MM.1S (cell line): ENCODE data around the gene CD300E.

ENCODE experiments used
- DNase-seq: peaks from one replicate; pipeline ENCODE4 v3.0.0-alpha.2; 2015
- H2AFZ ChIP-seq: fragments of 300-600 bp; sonication (generic); 2 replicates; pipeline ENCODE4 v1.6.0; 2016; ENCODE audit warnings: antibody characterized with exemption, low read length
- H3F3A ChIP-seq: fragments of 300-600 bp; sonication (generic); 2 replicates; pipeline ENCODE4 v1.6.1; 2016; ENCODE audit warnings: mild to moderate bottlenecking, antibody characterized with exemption, low read length, moderate library complexity, mixed read lengths; ENCODE audit not compliant: insufficient read depth
- H3K27ac ChIP-seq: fragments of 300-600 bp; sonication (generic); 2 replicates; pipeline ENCODE4 v1.5.1; 2016; ENCODE audit warnings: mild to moderate bottlenecking, low read length
- H3K27me3 ChIP-seq: fragments of 300-600 bp; sonication (generic); replicated peaks from 2 replicates; pipeline ENCODE4 v1.6.0; 2016; ENCODE audit warnings: low read length; ENCODE audit not compliant: insufficient read depth
- H3K36me3 ChIP-seq: fragments of 300-600 bp; sonication (generic); replicated peaks from 2 replicates; pipeline ENCODE4 v1.6.1; 2016; ENCODE audit warnings: mild to moderate bottlenecking, low read length, mixed read lengths; ENCODE audit not compliant: insufficient read depth
- H3K4me1 ChIP-seq: fragments of 300-600 bp; sonication (generic); 2 replicates; pipeline ENCODE4 v1.6.1; 2016; ENCODE audit warnings: low read length, mixed read lengths
- H3K4me2 ChIP-seq: fragments of 300-600 bp; sonication (generic); 2 replicates; pipeline ENCODE4 v1.6.0; 2016; ENCODE audit warnings: low read depth, low read length
- H3K4me3 ChIP-seq: fragments of 300-600 bp; sonication (generic); 2 replicates; pipeline ENCODE4 v1.5.1; 2016; ENCODE audit warnings: low read length, mixed read lengths
- H3K79me2 ChIP-seq: fragments of 300-600 bp; sonication (generic); 2 replicates; pipeline ENCODE4 v1.6.1; 2016; ENCODE audit warnings: mixed run types, low read length, mixed read lengths
- H3K9ac ChIP-seq: fragments of 300-600 bp; sonication (generic); 2 replicates; pipeline ENCODE4 v1.6.1; 2016; ENCODE audit warnings: low read length, mixed read lengths
- H3K9me2 ChIP-seq: fragments of 300-600 bp; sonication (generic); replicated peaks from 2 replicates; pipeline ENCODE4 v1.6.1; 2016; ENCODE audit warnings: mild to moderate bottlenecking, low read length, mixed read lengths; ENCODE audit not compliant: insufficient read depth
- H3K9me3 ChIP-seq: fragments of 300-600 bp; sonication (generic); replicated peaks from 2 replicates; pipeline ENCODE4 v1.6.1; 2016; ENCODE audit warnings: mild to moderate bottlenecking, low read length, mixed read lengths; ENCODE audit not compliant: insufficient read depth
- H4K20me1 ChIP-seq: fragments of 300-600 bp; sonication (generic); 2 replicates; pipeline ENCODE4 v1.6.1; 2016; ENCODE audit warnings: mild to moderate bottlenecking, low read length, moderate library complexity, mixed read lengths; ENCODE audit not compliant: insufficient read depth
- EZH2 ChIP-seq: fragments of 300-600 bp; sonication (generic); optimal IDR thresholded peaks from 2 replicates; pipeline ENCODE3; 2017; ENCODE audit warnings: low read depth, mild to moderate bottlenecking, antibody characterized with exemption, low read length, mixed read lengths
- EZH2phosphoT487 ChIP-seq: fragments of 300-600 bp; sonication (generic); IDR thresholded peaks from 2 replicates; pipeline ENCODE4 v1.6.1; 2018; ENCODE audit warnings: antibody characterized with exemption, low read length
- TF ChIP-seq, protein P1 (sequence below): fragments of 300-600 bp; sonication (generic); IDR thresholded peaks from 2 replicates; pipeline ENCODE4 v1.5.1; 2016; ENCODE audit warnings: antibody characterized with exemption, low read length, mixed read lengths

The CD300E gene

DNA sequence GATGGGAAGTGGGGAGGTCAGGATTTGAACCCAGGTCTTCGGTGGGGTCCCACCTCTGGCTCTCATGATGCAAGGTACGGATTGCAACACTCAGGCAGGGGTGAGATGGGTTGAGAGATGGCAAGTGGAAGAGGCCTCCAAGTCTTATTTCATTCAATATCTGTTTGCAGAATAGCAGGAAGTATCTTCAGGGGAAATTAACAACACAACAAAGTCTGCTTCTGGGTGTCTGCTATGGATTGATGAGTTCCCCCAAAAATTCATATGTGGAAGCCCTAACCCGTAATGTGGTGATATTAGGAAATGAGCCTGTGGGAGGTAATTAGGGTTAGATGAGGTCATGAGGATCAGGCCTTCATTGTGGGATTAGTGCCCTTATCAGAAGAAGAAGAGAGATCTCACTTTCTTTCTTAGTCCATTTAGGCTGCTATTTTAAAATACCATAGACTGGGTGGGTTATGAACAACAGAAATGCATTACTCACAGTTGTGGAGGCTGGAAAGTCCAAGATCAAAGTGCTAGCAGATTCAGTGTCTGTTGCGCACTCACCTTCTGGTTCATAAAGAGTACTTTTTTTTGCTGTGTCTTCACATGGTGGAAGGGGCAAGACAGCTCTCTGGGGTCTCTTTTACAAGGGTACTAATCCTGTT, 51.8 kb downstream of the CD300E start:
- TF ChIP-seq, protein P1, sequence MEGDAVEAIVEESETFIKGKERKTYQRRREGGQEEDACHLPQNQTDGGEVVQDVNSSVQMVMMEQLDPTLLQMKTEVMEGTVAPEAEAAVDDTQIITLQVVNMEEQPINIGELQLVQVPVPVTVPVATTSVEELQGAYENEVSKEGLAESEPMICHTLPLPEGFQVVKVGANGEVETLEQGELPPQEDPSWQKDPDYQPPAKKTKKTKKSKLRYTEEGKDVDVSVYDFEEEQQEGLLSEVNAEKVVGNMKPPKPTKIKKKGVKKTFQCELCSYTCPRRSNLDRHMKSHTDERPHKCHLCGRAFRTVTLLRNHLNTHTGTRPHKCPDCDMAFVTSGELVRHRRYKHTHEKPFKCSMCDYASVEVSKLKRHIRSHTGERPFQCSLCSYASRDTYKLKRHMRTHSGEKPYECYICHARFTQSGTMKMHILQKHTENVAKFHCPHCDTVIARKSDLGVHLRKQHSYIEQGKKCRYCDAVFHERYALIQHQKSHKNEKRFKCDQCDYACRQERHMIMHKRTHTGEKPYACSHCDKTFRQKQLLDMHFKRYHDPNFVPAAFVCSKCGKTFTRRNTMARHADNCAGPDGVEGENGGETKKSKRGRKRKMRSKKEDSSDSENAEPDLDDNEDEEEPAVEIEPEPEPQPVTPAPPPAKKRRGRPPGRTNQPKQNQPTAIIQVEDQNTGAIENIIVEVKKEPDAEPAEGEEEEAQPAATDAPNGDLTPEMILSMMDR = no peak
- TF ChIP-seq EZH2phosphoT487 (no peak), EZH2 (no peak)
- H3K4me3 ChIP-seq = no peak overlapping the region
- H3K36me3 ChIP-seq = no peaks in the 10 kb centered on the region
- H3K9me2 ChIP-seq = no peaks in the 10 kb centered on the region
- no peaks in the 10 kb centered on the region for H3K79me2 ChIP-seq
- H3K4me1 ChIP-seq = no peaks in the 10 kb centered on the region
- H3K4me2 ChIP-seq = no peak overlapping the region
- no peaks in the 10 kb centered on the region for H4K20me1 ChIP-seq
- no peaks in the 10 kb centered on the region for H3F3A ChIP-seq
- H3K27ac ChIP-seq = no peak overlapping the region
- H3K9ac ChIP-seq = no peak overlapping the region
- DNase-seq = no peak
- no peak overlapping the region for H2AFZ ChIP-seq
- peaks cover 86% of the 10 kb centered on the region for H3K27me3 ChIP-seq
- no peaks in the 10 kb centered on the region for H3K9me3 ChIP-seq

- H3K79me2 ChIP-seq = no peaks in the 10 kb centered on the region
- H3K27ac ChIP-seq = no peak overlapping the region
- H3K4me3 ChIP-seq = no peak overlapping the region
- H4K20me1 ChIP-seq = no peaks in the 10 kb centered on the region
- no peak overlapping the region for H3K4me2 ChIP-seq
- TF ChIP-seq, protein P1 = no peak
- H3K27me3 ChIP-seq = peaks cover 82% of the 10 kb centered on the region
- H3K9ac ChIP-seq = no peak overlapping the region
- H3K9me2 ChIP-seq = no peaks in the 10 kb centered on the region
- H2AFZ ChIP-seq = no peak overlapping the region
- H3K36me3 ChIP-seq = no peaks in the 10 kb centered on the region
- H3K9me3 ChIP-seq = no peaks in the 10 kb centered on the region
- DNase-seq = peak; percentile 26
- H3F3A ChIP-seq = no peaks in the 10 kb centered on the region
- H3K4me1 ChIP-seq = no peaks in the 10 kb centered on the region
Measured at GRCh38 chr17:74569020-74570003, 54.2 kb downstream of the CD300E start.

DNA sequence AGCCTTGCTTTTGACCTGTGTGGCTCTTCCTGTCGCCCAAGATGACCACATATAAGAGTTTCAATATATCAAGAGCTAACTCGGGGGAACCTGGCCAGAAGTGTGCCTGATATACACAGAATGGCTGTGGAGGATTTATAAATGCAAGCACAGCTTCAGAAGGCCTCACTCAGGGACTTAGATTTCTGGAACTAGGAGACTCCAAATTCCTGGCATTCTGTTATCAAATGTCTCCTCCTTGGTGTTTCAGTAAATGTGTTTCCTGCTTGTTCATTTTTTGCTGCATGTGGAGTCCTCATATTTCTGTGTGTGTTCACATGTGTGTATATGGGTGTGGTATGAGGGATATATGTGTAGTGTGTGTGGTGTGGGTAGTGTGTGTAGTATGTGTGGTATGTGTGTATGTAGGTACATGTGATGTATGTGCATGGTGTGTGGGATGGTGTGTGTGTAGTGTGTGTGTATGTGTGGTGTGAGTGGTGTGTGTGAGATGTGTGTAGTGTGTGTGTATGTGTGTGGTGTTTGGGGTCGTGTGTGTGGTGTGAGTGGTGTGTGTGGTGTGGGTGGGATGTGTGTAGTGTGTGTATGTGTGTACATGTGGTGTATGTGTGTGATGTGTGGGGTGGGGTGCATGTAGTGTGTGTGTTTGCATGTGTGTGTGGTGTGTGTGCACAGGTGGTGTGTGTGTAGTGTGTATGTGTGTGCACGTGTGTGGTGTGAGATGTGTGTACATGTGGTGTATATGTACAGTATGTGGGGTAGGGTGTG, 55.2 kb downstream of the CD300E start:
- Histone ChIP-seq H4K20me1 (no peaks in the 10 kb centered on the region), H3K36me3 (no peaks in the 10 kb centered on the region), H3K27me3 (peaks cover 85% of the 10 kb centered on the region), H3K4me1 (no peaks in the 10 kb centered on the region), H3K79me2 (no peaks in the 10 kb centered on the region), H3K9me2 (no peaks in the 10 kb centered on the region), H3K27ac (no peak overlapping the region), H3K4me3 (no peak overlapping the region), H3F3A (no peaks in the 10 kb centered on the region), H3K9ac (no peak overlapping the region), H2AFZ (no peak overlapping the region), H3K9me3 (no peaks in the 10 kb centered on the region), H3K4me2 (no peak overlapping the region)
- TF ChIP-seq EZH2phosphoT487 = no peak
- TF ChIP-seq, protein P1 = no peak
- TF ChIP-seq EZH2 = no peak
- no peak for DNase-seq
